Large intestine (tissue), 3 donors: ENCODE results near the gene GALNT18. TPM values are rescaled to one million over a fixed set of nuclear protein-coding genes. Genes with fewer than 3 reads are reported as not detected.

ENCODE experiments used
- DNase-seq, 2 donors: peaks; one replicate each; pipeline versions ENCODE4 v3.0.0 to v3.0.0-alpha.2; 2013
- H3K27ac ChIP-seq: one replicate; pipeline ENCODE4 v1.5.1; 2013; ENCODE audit warnings: low read length
- H3K27me3 ChIP-seq: 2 replicates; pipeline ENCODE4 v1.6.1; 2013; ENCODE audit warnings: low read length; ENCODE audit not compliant: control insufficient read depth, insufficient read depth
- H3K36me3 ChIP-seq: 2 replicates; pipeline ENCODE4 v1.6.1; 2013; ENCODE audit warnings: low read length; ENCODE audit not compliant: control insufficient read depth, insufficient read depth
- H3K4me1 ChIP-seq: one replicate; pipeline ENCODE4 v1.6.1; 2013; ENCODE audit warnings: low read length; ENCODE audit not compliant: control insufficient read depth, insufficient read depth
- H3K4me3 ChIP-seq: one replicate; pipeline ENCODE4 v1.5.1; 2013; ENCODE audit warnings: low read length
- H3K9me3 ChIP-seq: one replicate; pipeline ENCODE4 v1.6.1; 2013; ENCODE audit warnings: mild to moderate bottlenecking, low read depth, low read length, moderate library complexity; ENCODE audit not compliant: control insufficient read depth
- WGBS: methylation state at CpG from one replicate; pipeline ENCODE4 v1.1.5; 2013; ENCODE audit warnings: low lambda C conversion rate; ENCODE audit not compliant: insufficient coverage; 5-methylcytosine and 5-hydroxymethylcytosine counted together
- polyA plus RNA-seq: library from polyadenylated mRNA; unstranded; fragments of 120-200 nt; gene quantifications from one replicate; pipeline ENCODE4 v1.2.1, GENCODE V29; 2013

Gene GALNT18
- polyA plus RNA-seq, 1 donor, result 3.7 TPM

- no peaks in the 10 kb centered on the region for H3K9me3 ChIP-seq
- no peaks in the 10 kb centered on the region for H3K36me3 ChIP-seq
- no peaks in the 10 kb centered on the region for H3K27me3 ChIP-seq
- no peaks in the 10 kb centered on the region for H3K4me1 ChIP-seq
- no peak overlapping the region for H3K4me3 ChIP-seq
- no CpG with 5 or more reads among the region's 14 CpGs for WGBS
- no peak overlapping the region for H3K27ac ChIP-seq
- DNase-seq, result peak in 1 of 2 donors; percentile 36
Measured at GRCh38 chr11:11569936-11570491, 51.8 kb downstream of the GALNT18 start.

- peak in 1 of 2 donors; percentile 16 for DNase-seq
- Histone ChIP-seq H3K27ac (no peak overlapping the region), H3K36me3 (no peaks in the 10 kb centered on the region), H3K27me3 (no peaks in the 10 kb centered on the region), H3K9me3 (no peaks in the 10 kb centered on the region), H3K4me3 (no peak overlapping the region), H3K4me1 (no peaks in the 10 kb centered on the region)
- no CpG with 5 or more reads among the region's 3 CpGs for WGBS
Measured at GRCh38 chr11:11568651-11569229, 53.1 kb downstream of the GALNT18 start.

GRCh38 chr11:11567936-11568650 lies 53.7 kb downstream of the GALNT18 start:
- Histone ChIP-seq H3K27ac (no peak overlapping the region), H3K27me3 (no peaks in the 10 kb centered on the region), H3K36me3 (no peaks in the 10 kb centered on the region), H3K9me3 (no peaks in the 10 kb centered on the region), H3K4me1 (no peaks in the 10 kb centered on the region), H3K4me3 (no peak overlapping the region)
- no peak for DNase-seq
- WGBS, result no CpG with 5 or more reads among the region's 7 CpGs

GRCh38 chr11:11565636-11566035 lies 56.2 kb downstream of the GALNT18 start:
- Histone ChIP-seq H3K36me3 (no peaks in the 10 kb centered on the region), H3K4me1 (no peaks in the 10 kb centered on the region)
- WGBS, result no CpG with 5 or more reads among the region's 2 CpGs

DNA sequence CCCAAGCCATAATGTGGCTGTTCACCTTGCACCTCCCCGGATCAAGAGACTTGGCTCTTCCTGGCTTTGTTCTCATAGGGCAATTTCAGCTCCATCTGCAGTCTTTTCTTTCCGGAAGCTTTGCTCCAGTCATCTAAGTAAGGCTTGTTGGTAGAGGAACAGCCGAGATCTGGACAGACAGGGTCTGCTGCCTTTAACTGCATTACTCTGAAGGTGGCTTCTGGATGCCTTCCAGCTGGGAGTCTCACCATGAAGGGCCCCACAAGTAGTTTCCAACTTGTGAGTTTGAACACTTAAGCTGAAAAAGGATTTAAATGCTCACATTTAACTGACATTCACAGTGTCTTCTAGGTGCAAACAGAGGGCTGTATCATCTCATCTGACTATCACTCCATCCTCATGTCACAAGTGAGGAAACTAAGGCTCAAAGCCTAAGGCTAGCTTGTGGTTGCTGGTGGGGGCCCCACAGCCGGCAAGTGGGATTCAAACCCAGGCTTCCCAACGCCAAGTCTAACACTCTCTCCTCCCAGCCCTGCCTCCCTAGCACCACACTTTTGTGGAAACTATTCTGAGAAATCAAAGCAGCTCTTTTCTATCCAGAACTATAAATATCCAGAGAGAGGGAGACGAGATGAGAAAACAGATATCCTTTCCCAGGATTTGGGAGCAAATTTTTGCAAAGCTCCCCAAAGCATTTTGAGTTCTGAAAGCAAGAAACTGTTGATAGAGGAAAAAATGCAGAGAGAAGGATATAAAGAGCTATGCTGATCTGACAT lies 58.4 kb downstream of the GALNT18 start:
- no peaks in the 10 kb centered on the region for H3K36me3 ChIP-seq
- 67% methylated on average over 1 of the region's 6 CpGs for WGBS
- H3K27ac ChIP-seq, result no peak overlapping the region
- no peaks in the 10 kb centered on the region for H3K27me3 ChIP-seq
- no peaks in the 10 kb centered on the region for H3K9me3 ChIP-seq
- DNase-seq, result no peak
- no peak overlapping the region for H3K4me3 ChIP-seq
- H3K4me1 ChIP-seq, result no peaks in the 10 kb centered on the region

More at GRCh38 chr11:11565636-11566035, 56.2 kb downstream of the GALNT18 start:
- H3K9me3 ChIP-seq, result no peaks in the 10 kb centered on the region
- DNase-seq, result no peak
- no peak overlapping the region for H3K4me3 ChIP-seq
- H3K27me3 ChIP-seq, result no peaks in the 10 kb centered on the region
- no peak overlapping the region for H3K27ac ChIP-seq

- WGBS, result 83% methylated on average over 1 of the region's 5 CpGs
- Histone ChIP-seq H3K4me1 (no peaks in the 10 kb centered on the region), H3K4me3 (no peak overlapping the region), H3K36me3 (no peaks in the 10 kb centered on the region), H3K27ac (no peak overlapping the region), H3K9me3 (no peaks in the 10 kb centered on the region), H3K27me3 (no peaks in the 10 kb centered on the region)
- DNase-seq, result no peak
Measured at GRCh38 chr11:11561991-11562390, 59.8 kb downstream of the GALNT18 start.

DNA sequence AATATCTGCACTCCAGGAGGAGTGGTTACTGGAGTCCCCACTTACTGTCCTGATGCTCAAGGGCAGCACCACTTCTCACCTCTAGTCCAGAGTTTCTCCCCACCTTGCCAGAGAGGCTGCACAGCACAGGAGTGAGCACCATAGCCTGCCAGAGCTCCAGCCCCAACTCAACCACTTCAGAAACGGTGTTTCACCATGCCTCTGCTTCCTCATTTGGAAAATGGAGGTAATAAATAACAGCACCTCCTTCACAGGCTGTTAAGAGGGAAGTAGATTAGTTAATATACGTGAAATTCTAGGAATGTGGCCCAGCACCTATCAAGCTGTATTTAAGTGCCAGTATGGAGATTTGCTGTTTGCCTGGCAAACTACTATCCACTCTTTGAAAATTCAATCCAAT lies 63.0 kb downstream of the GALNT18 start:
- H3K9me3 ChIP-seq, result no peaks in the 10 kb centered on the region
- DNase-seq, result no peak
- H3K4me3 ChIP-seq, result no peak overlapping the region
- H3K27me3 ChIP-seq, result no peaks in the 10 kb centered on the region
- WGBS, result no CpG with 5 or more reads among the region's 2 CpGs
- no peaks in the 10 kb centered on the region for H3K4me1 ChIP-seq
- H3K36me3 ChIP-seq, result no peaks in the 10 kb centered on the region
- H3K27ac ChIP-seq, result no peak overlapping the region

DNA sequence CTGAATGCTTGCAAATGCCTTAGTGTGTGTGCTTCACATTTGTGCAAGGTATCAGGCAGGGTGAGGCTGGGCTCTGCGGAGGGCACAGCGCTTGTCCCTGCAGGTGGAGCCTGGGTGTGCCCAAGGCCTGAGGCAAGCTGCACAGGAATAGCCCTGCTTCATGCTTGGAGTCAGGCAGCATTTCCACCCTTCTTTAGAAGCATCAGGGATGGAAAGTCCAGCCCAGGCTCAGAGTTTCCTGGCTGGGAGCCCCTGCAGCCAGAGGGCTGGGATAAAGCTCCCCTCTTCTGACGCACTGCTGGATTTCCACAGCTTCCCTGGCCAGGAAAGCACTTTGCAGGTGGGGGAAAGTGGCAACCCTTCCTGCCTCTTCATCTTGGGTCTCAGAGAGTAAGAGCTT lies 63.4 kb downstream of the GALNT18 start:
- no peaks in the 10 kb centered on the region for H3K9me3 ChIP-seq
- no peak for DNase-seq
- no peak overlapping the region for H3K27ac ChIP-seq
- no CpG with 5 or more reads among the region's 3 CpGs for WGBS
- peaks cover under 1% of the 10 kb centered on the region for H3K4me1 ChIP-seq
- no peak overlapping the region for H3K4me3 ChIP-seq
- H3K36me3 ChIP-seq, result no peaks in the 10 kb centered on the region
- no peaks in the 10 kb centered on the region for H3K27me3 ChIP-seq

- peaks cover 20% of the 10 kb centered on the region for H3K4me1 ChIP-seq
- H3K27me3 ChIP-seq, result no peaks in the 10 kb centered on the region
- no CpG with 5 or more reads among the region's 6 CpGs for WGBS
- H3K36me3 ChIP-seq, result no peaks in the 10 kb centered on the region
- no peak for DNase-seq
- no peak overlapping the region for H3K4me3 ChIP-seq
- H3K9me3 ChIP-seq, result no peaks in the 10 kb centered on the region
- H3K27ac ChIP-seq, result no peak overlapping the region
Measured at GRCh38 chr11:11555208-11555607, 66.6 kb downstream of the GALNT18 start.

DNA sequence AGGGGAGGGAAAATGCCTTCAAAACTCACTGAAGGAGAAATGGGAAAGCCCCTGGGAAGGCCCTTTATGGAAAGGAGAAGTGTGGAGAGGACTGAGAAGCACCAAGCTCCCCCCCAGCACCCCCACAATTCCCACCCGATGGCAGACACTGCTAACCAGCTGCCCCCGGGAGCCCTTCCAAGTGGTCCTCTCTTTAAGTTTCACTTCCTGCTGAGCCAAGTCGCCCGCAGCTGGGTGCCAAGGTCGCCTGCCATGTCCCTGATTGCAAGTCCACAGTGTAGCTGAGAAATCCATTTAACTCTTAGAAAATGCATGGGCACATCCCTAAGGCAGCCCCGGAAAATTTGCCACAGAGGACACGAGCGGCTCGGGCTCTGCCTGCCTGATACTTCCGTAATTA lies 68.2 kb downstream of the GALNT18 start:
- no peaks in the 10 kb centered on the region for H3K9me3 ChIP-seq
- H3K4me1 ChIP-seq, result peaks cover 20% of the 10 kb centered on the region
- no peaks in the 10 kb centered on the region for H3K27me3 ChIP-seq
- H3K27ac ChIP-seq, result no peak overlapping the region
- no peak overlapping the region for H3K4me3 ChIP-seq
- no CpG with 5 or more reads among the region's 10 CpGs for WGBS
- DNase-seq, result no peak
- H3K36me3 ChIP-seq, result no peaks in the 10 kb centered on the region
